NCI-H146 (cell line): ENCODE data around the gene NKAPL.
"Not testable (repeated sequence)": the region's sequence is repeated elsewhere in the genome, so short reads cannot be mapped to it uniquely, and the experiment has no call there.

Experiments used
- DNase-seq: peaks from one replicate; lab custom pipeline; 2025; lab: John Stamatoyannopoulos, UW

NKAPL gene

DNA sequence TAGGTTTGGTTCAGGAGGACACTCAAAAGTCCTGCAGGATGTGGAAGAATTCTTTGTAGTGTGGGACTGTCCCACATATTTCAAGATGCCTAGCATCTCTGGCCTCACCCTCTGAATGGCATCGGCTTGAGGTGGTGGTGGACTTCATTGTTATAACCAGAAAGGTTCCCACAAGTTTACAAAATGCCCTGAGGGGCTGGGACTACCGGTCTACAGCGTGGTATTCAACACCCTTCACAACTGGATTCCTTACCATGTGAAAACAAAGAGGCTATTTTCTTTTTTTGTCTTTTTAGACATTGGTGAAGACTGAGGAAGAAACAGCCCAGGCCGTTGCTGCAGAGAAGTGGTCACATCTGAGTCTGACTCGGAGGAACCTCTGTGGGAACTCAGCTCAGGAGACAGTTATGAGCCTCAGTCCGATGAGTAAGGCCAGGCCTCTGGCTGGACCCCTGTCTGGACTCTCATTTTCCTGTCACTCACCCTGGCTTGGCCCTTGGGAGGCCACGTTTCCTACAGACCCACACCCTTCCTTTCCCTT lies 37.5 kb downstream of the NKAPL start:
- no peak for DNase-seq

DNA sequence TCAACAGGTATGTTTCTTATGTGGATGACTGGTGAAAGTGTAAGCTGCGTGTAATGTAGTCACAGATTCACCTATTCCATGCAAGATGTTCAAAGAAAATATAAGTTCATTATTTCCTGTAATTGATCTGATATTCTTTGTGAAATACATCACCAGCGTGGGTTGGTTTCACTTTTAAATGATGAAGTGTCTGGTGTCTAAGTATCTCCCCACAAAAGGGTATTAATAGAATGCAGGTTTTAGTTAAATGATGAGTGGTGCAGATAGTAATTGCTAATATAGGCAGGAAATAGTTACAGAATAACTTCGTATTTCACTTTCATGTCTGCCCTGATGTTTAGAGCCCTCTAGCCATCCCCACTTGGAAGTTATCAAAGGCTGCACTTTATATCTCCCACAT lies 44.5 kb downstream of the NKAPL start:
- DNase-seq, result no peak

DNA sequence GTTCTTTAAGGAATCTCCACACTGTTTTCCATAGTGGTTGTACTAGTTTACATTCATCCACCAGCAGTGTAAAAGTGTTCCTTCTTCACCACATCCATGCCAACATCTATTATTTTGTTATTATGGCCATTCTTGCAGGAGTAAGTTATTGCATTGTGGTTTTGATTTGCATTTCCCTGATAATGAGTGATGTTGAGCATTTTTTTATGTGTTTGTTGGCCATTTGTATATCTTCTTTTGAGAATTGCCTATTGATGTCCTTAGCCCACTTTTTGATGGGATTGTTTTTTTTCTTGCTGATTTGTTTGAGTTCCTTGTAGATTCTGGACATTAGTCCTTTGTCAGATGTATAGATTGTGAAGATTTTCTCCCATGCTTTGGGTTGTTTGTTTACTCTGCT lies 47.3 kb downstream of the NKAPL start:
- not testable (repeated sequence) for DNase-seq
